Caco-2 (cell line): ENCODE data around the gene PDE4D. TPM values are rescaled to one million over a fixed set of nuclear protein-coding genes. Genes with fewer than 3 reads are reported as not detected.

ENCODE experiments used
- BruUV-seq: library from RNA; stranded (reverse); fragments of 400-500 nt; replicated peaks from 2 replicates; lab custom pipeline; 2021; lab: Mats Ljungman, UMichigan
- CTCF ChIA-PET: fragments of 300-600 bp; sonication (Branson Sonifier 250); formaldehyde crosslinking; loops from one replicate; lab custom pipeline; 2022; ENCODE audit warnings: antibody characterized with exemption; lab: Charles Lee
- POLR2A ChIA-PET: fragments of 300-600 bp; sonication (Branson Sonifier 250); formaldehyde crosslinking; loops from one replicate; lab custom pipeline; 2022; ENCODE audit warnings: antibody characterized with exemption; lab: Charles Lee
- DNase-seq, 2 experiments: peaks; one replicate each; pipeline versions ENCODE4 v3.0.0 to v3.0.0-alpha.2; 2020 to 2022
- H3K27me3 ChIP-seq: replicated peaks from 2 replicates; pipeline ENCODE4 v1.6.0; 2011; ENCODE audit warnings: low read length; ENCODE audit not compliant: control insufficient read depth, insufficient read depth
- H3K36me3 ChIP-seq: 2 replicates; pipeline ENCODE4 v1.5.1; 2011; ENCODE audit warnings: low read length; ENCODE audit not compliant: control insufficient read depth, insufficient read depth
- H3K4me1 ChIP-seq: fragments of 250-450 bp; sonication (Bioruptor Pico); 2 replicates; pipeline ENCODE4 v1.5.1; 2020; ENCODE audit warnings: mild to moderate bottlenecking
- H3K4me3 ChIP-seq: 2 replicates; pipeline ENCODE4 v1.5.1; 2011; ENCODE audit warnings: low read depth, mild to moderate bottlenecking, control low read depth, low read length
- H3K9me3 ChIP-seq: fragments of 250-450 bp; sonication (Bioruptor Pico); 2 replicates; pipeline ENCODE4 v1.5.1; 2020; ENCODE audit warnings: mild to moderate bottlenecking, moderate library complexity
- H3K27ac Mint-ChIP-seq: one replicate; pipeline ENCODE4 v1.8.0; 2022; ENCODE audit warnings: mixed read lengths; ENCODE audit not compliant: unreplicated experiment
- H3K27me3 Mint-ChIP-seq: one replicate; pipeline ENCODE4 v1.8.0; 2022; ENCODE audit warnings: mixed read lengths; ENCODE audit not compliant: insufficient read depth, unreplicated experiment
- H3K36me3 Mint-ChIP-seq: one replicate; pipeline ENCODE4 v1.8.0; 2022; ENCODE audit warnings: mild to moderate bottlenecking, mixed read lengths; ENCODE audit not compliant: insufficient read depth, unreplicated experiment
- H3K4me1 Mint-ChIP-seq: one replicate; pipeline ENCODE4 v1.8.0; 2022; ENCODE audit warnings: low read depth, mixed read lengths; ENCODE audit not compliant: unreplicated experiment
- H3K4me3 Mint-ChIP-seq: one replicate; pipeline ENCODE4 v1.8.0; 2022; ENCODE audit warnings: mild to moderate bottlenecking, moderate library complexity, mixed read lengths; ENCODE audit not compliant: unreplicated experiment
- H3K9me3 Mint-ChIP-seq: one replicate; pipeline ENCODE4 v1.8.0; 2022; ENCODE audit warnings: mixed read lengths; ENCODE audit not compliant: unreplicated experiment
- CTCF ChIP-seq, 2 experiments: fragments of 200-600 bp in 1 of 2; IDR thresholded peaks; 1 replicate in 1 of 2; 2 replicates in 1 of 2; pipeline versions ENCODE4 v1.5.1 to v1.8.0; 2011 to 2022; ENCODE audit warnings: antibody characterized with exemption in 1 of 2, control low read depth in 1 of 2, inconsistent platforms in 1 of 2, low read depth in 1 of 2, low read length in 1 of 2, mild to moderate bottlenecking in 1 of 2, moderate library complexity in 1 of 2; ENCODE audit not compliant: insufficient read depth in 1 of 2, severe bottlenecking in 1 of 2, unreplicated experiment in 1 of 2
- intact Hi-C: fragments of 100-400 bp; cut with micrococcal nuclease; formaldehyde crosslinking; loops from one replicate; pipeline ENCODE4 v1.10.0; 2022; ENCODE audit not compliant: unreplicated experiment
- total RNA-seq: library from RNA; stranded (reverse); gene quantifications from 2 replicates; pipeline ENCODE4 v1.2.3, GENCODE V29; 2022

PDE4D gene
- total RNA-seq, 1 experiment from 2014 or later, result 89.8 TPM

DNA sequence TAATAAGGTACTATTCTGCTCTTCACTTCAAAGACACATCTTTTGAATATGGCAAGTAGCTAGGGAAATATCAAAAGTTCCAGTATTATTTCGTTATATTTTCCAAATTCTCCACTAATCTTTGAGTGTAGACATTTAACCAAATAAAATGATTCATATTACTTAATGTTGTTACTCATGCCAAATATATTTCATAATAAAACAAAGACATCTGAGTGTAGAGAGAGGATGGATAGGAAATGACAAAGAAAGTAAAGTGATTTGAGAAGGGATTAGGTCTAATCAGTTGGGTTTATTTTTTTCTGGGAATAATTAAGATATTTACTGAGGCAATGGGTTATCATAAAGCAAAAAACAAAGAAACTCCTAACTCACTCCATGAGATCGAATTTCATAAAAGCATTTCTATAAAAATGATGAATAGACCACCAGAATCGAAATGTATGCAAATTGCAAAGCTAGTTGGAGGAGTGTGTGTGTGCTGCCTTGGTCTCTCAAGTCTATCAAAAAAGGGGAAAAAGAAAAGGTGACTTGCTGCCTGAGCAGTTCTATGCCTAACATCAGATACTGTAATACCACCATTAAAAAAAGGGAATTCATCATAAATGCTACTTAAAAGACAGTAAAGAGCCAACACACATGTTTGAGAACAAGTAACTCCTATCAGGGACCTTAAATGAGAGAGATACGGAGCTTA, 255.5 kb downstream of the PDE4D start:
- H3K27me3 Mint-ChIP-seq, result peaks cover 22% of the 10 kb centered on the region
- CTCF ChIA-PET, result no interaction called here
- no peak for TF ChIP-seq CTCF (IDR thresholded peaks at IDR 0.05; ENCODE audit: insufficient read depth in 1 of 2, low read depth in 1 of 2, low read length in 1 of 2, severe bottlenecking in 1 of 2, unreplicated experiment in 1 of 2)
- no peak for DNase-seq
- no peaks in the 10 kb centered on the region for H3K36me3 Mint-ChIP-seq
- H3K36me3 ChIP-seq, result no peaks in the 10 kb centered on the region
- no peaks in the 10 kb centered on the region for H3K27me3 ChIP-seq
- no peak overlapping the region for H3K4me3 Mint-ChIP-seq
- no peak overlapping the region for H3K4me3 ChIP-seq
- H3K9me3 Mint-ChIP-seq, result peaks cover 16% of the 10 kb centered on the region
- no peaks in the 10 kb centered on the region for H3K4me1 ChIP-seq
- BruUV-seq, result no TSS peak
- no peak overlapping the region for H3K27ac Mint-ChIP-seq
- H3K4me1 Mint-ChIP-seq, result no peaks in the 10 kb centered on the region
- intact Hi-C loops, result no loop called here
- H3K9me3 ChIP-seq, result no peaks in the 10 kb centered on the region
- POLR2A ChIA-PET, result no interaction called here

GRCh38 chr5:59629561-59629960, 264.0 kb downstream of the PDE4D start:
- no peaks in the 10 kb centered on the region for H3K9me3 ChIP-seq
- intact Hi-C loops, result no loop called here
- H3K4me1 ChIP-seq, result peaks cover 9% of the 10 kb centered on the region
- Mint-ChIP-seq H3K4me3 (no peak overlapping the region), H3K9me3 (peaks cover 28% of the 10 kb centered on the region), H3K27ac (no peak overlapping the region), H3K27me3 (peaks cover 5% of the 10 kb centered on the region), H3K4me1 (no peaks in the 10 kb centered on the region), H3K36me3 (no peaks in the 10 kb centered on the region)
- H3K27me3 ChIP-seq, result no peaks in the 10 kb centered on the region
- H3K36me3 ChIP-seq, result no peaks in the 10 kb centered on the region
- TF ChIP-seq CTCF (IDR thresholded peaks at IDR 0.05; ENCODE audit: insufficient read depth in 1 of 2, low read depth in 1 of 2, low read length in 1 of 2, severe bottlenecking in 1 of 2, unreplicated experiment in 1 of 2), result no peak
- no peak for DNase-seq
- no TSS peak for BruUV-seq
- ChIA-PET CTCF (no interaction called here), POLR2A (no interaction called here)
- no peak overlapping the region for H3K4me3 ChIP-seq

DNA sequence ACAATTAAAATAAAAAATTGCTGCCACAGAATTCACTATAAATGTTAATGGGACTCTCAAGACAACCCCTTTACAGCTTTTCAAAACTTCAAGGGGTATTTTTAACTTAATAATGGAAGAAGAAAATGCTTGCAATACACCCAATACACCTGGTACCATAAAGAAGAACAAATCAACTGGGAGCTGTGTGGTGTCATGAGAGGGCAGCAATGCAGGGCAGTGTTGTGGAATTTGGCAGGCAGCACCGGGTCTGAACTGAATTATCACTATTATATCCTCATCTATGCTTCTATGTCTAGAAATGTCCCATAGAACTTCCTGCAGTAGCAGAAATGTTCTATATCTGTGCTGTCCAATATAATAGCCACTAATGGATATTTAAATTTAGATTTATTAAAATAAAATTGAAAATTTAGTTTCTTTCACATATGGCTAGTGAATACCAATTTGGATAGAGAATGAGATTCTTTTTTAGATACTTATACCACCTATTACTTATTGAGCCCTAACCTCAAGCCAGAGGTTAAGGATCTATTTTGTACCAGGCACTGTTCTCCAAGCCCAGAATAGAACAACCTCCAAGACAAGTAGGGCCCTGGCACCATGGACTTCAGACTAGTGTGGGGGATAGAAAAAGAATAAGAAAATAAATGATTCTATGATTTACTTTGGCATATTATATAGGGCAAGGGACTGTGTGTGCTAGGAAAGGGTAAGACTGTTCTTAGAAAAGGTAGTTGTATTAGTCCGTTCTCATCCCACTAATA, 265.3 kb downstream of the PDE4D start:
- ChIA-PET CTCF (no interaction called here), POLR2A (no interaction called here)
- H3K9me3 ChIP-seq, result no peaks in the 10 kb centered on the region
- intact Hi-C loops, result no loop called here
- no peak for DNase-seq
- H3K9me3 Mint-ChIP-seq, result peaks cover 17% of the 10 kb centered on the region
- no peaks in the 10 kb centered on the region for H3K27me3 ChIP-seq
- no TSS peak for BruUV-seq
- H3K4me1 ChIP-seq, result peaks cover 10% of the 10 kb centered on the region
- H3K4me3 ChIP-seq, result no peak overlapping the region
- H3K36me3 Mint-ChIP-seq, result no peaks in the 10 kb centered on the region
- H3K4me1 Mint-ChIP-seq, result no peaks in the 10 kb centered on the region
- TF ChIP-seq CTCF (IDR thresholded peaks at IDR 0.05; ENCODE audit: insufficient read depth in 1 of 2, low read depth in 1 of 2, low read length in 1 of 2, severe bottlenecking in 1 of 2, unreplicated experiment in 1 of 2), result no peak
- no peak overlapping the region for H3K27ac Mint-ChIP-seq
- no peaks in the 10 kb centered on the region for H3K36me3 ChIP-seq
- peaks cover 5% of the 10 kb centered on the region for H3K27me3 Mint-ChIP-seq
- no peak overlapping the region for H3K4me3 Mint-ChIP-seq
